HUES6 (cell line): ENCODE measurements around the gene FARP2.
"Not testable (repeated sequence)": the region's sequence is repeated elsewhere in the genome, so short reads cannot be mapped to it uniquely, and the experiment has no call there.

Source experiments
- H3K27ac ChIP-seq: 2 replicates; pipeline ENCODE4 v1.7.0; 2013; ENCODE audit warnings: low read depth, mild to moderate bottlenecking, low read length, inconsistent platforms
- H3K27me3 ChIP-seq: 2 replicates; pipeline ENCODE4 v1.6.1; 2013; ENCODE audit warnings: low read length; ENCODE audit not compliant: control insufficient read depth, insufficient read depth
- H3K36me3 ChIP-seq: 2 replicates; pipeline ENCODE4 v1.6.1; 2013; ENCODE audit warnings: low read length; ENCODE audit not compliant: control insufficient read depth, insufficient read depth
- H3K4me1 ChIP-seq: 2 replicates; pipeline ENCODE4 v1.6.1; 2013; ENCODE audit warnings: low read length; ENCODE audit not compliant: control insufficient read depth, insufficient read depth
- H3K4me3 ChIP-seq: 2 replicates; pipeline ENCODE4 v1.5.1; 2013; ENCODE audit warnings: low read depth, low read length
- H3K9ac ChIP-seq: one replicate; pipeline ENCODE4 v1.6.1; 2013; ENCODE audit warnings: mild to moderate bottlenecking, low read length
- H3K9me3 ChIP-seq: 2 replicates; pipeline ENCODE4 v1.6.1; 2013; ENCODE audit warnings: low read depth, low read length; ENCODE audit not compliant: control insufficient read depth, insufficient read depth

The FARP2 gene

GRCh38 chr2:241390301-241391206, 34.5 kb downstream of the FARP2 start:
- no peaks in the 10 kb centered on the region for H3K9me3 ChIP-seq
- H3K27ac ChIP-seq = no peak overlapping the region
- H3K4me3 ChIP-seq = no peak overlapping the region
- H3K9ac ChIP-seq = no peak overlapping the region
- no peaks in the 10 kb centered on the region for H3K4me1 ChIP-seq
- H3K36me3 ChIP-seq = no peaks in the 10 kb centered on the region; the same call in none of the 2 replicates
- H3K27me3 ChIP-seq = no peaks in the 10 kb centered on the region

GRCh38 chr2:241391892-241392665, 36.0 kb downstream of the FARP2 start:
- Histone ChIP-seq H3K9me3 (no peaks in the 10 kb centered on the region), H3K9ac (no peak overlapping the region), H3K27ac (no peak overlapping the region), H3K4me1 (no peaks in the 10 kb centered on the region), H3K36me3 (no peaks in the 10 kb centered on the region; the same call in none of the 2 replicates), H3K4me3 (no peak overlapping the region), H3K27me3 (no peaks in the 10 kb centered on the region)

- not testable (repeated sequence) for H3K27ac ChIP-seq, H3K4me1 ChIP-seq, H3K9ac ChIP-seq, H3K36me3 ChIP-seq, H3K9me3 ChIP-seq, H3K4me3 ChIP-seq, H3K27me3 ChIP-seq
Observed at GRCh38 chr2:241392753-241393152, 36.7 kb downstream of the FARP2 start.

- H3K4me3 ChIP-seq = no peak overlapping the region
- no peaks in the 10 kb centered on the region for H3K27me3 ChIP-seq
- H3K36me3 ChIP-seq = no peaks in the 10 kb centered on the region; the same call in 1 of the 2 replicates
- H3K9ac ChIP-seq = no peak overlapping the region
- no peaks in the 10 kb centered on the region for H3K4me1 ChIP-seq
- H3K27ac ChIP-seq = no peak overlapping the region
- H3K9me3 ChIP-seq = no peaks in the 10 kb centered on the region
Observed at GRCh38 chr2:241393524-241394196, 37.6 kb downstream of the FARP2 start.

GRCh38 chr2:241396809-241397208, 40.7 kb downstream of the FARP2 start:
- H3K9me3 ChIP-seq, H3K9ac ChIP-seq, H3K27me3 ChIP-seq, H3K4me1 ChIP-seq, H3K36me3 ChIP-seq, H3K27ac ChIP-seq, H3K4me3 ChIP-seq: not testable (repeated sequence)

- Histone ChIP-seq H3K27ac (no peak overlapping the region), H3K27me3 (no peaks in the 10 kb centered on the region), H3K9me3 (no peaks in the 10 kb centered on the region), H3K4me3 (no peak overlapping the region), H3K4me1 (no peaks in the 10 kb centered on the region), H3K9ac (no peak overlapping the region), H3K36me3 (no peaks in the 10 kb centered on the region; the same call in none of the 2 replicates)
Observed at GRCh38 chr2:241399941-241400922, 44.1 kb downstream of the FARP2 start.

GRCh38 chr2:241408849-241409248, 52.8 kb downstream of the FARP2 start:
- H3K9me3 ChIP-seq = no peaks in the 10 kb centered on the region
- H3K4me3 ChIP-seq = no peak overlapping the region
- no peak overlapping the region for H3K9ac ChIP-seq
- H3K27me3 ChIP-seq = no peaks in the 10 kb centered on the region
- H3K4me1 ChIP-seq = no peaks in the 10 kb centered on the region
- no peak overlapping the region for H3K27ac ChIP-seq
- peaks cover 54% of the 10 kb centered on the region for H3K36me3 ChIP-seq

GRCh38 chr2:241410739-241411176, 54.7 kb downstream of the FARP2 start:
- H3K9ac ChIP-seq = no peak overlapping the region
- H3K4me1 ChIP-seq = no peaks in the 10 kb centered on the region
- no peaks in the 10 kb centered on the region for H3K9me3 ChIP-seq
- peaks cover 73% of the 10 kb centered on the region for H3K36me3 ChIP-seq
- H3K4me3 ChIP-seq = no peak overlapping the region
- no peak overlapping the region for H3K27ac ChIP-seq
- H3K27me3 ChIP-seq = no peaks in the 10 kb centered on the region

GRCh38 chr2:241412144-241412543, 56.1 kb downstream of the FARP2 start:
- H3K27ac ChIP-seq = no peak overlapping the region
- no peak overlapping the region for H3K9ac ChIP-seq
- H3K27me3 ChIP-seq = no peaks in the 10 kb centered on the region

GRCh38 chr2:241413501-241413900, 57.4 kb downstream of the FARP2 start:
- not testable (repeated sequence) for H3K9ac ChIP-seq, H3K4me1 ChIP-seq, H3K27ac ChIP-seq, H3K27me3 ChIP-seq, H3K9me3 ChIP-seq, H3K4me3 ChIP-seq
- peaks cover 84% of the 10 kb centered on the region for H3K36me3 ChIP-seq

More at GRCh38 chr2:241412144-241412543, 56.1 kb downstream of the FARP2 start:
- no peaks in the 10 kb centered on the region for H3K9me3 ChIP-seq
- no peaks in the 10 kb centered on the region for H3K4me1 ChIP-seq
- H3K4me3 ChIP-seq = no peak overlapping the region
- H3K36me3 ChIP-seq = peaks cover 81% of the 10 kb centered on the region
